GM19328 (cell line): ENCODE data around the gene NLRC5.
"Not testable (repeated sequence)": the region's sequence is repeated elsewhere in the genome, so short reads cannot be mapped to it uniquely, and the experiment has no call there.

Experiments used
- ATAC-seq: cut with Tn5 transposase; IDR thresholded peaks from one replicate; pipeline ENCODE4 v1.9.1; 2021; ENCODE audit warnings: mild to moderate bottlenecking, moderate library complexity; ENCODE audit not compliant: unreplicated experiment

Gene NLRC5

GRCh38 chr16:57042157-57043111 lies 53.1 kb downstream of the NLRC5 start:
- ATAC-seq, result peak; percentile 66

- no peak for ATAC-seq
These were observed 53.9 kb downstream of the NLRC5 start for GRCh38 chr16:57043248-57043647.

GRCh38 chr16:57044931-57045693 lies 55.8 kb downstream of the NLRC5 start:
- no peak for ATAC-seq

DNA sequence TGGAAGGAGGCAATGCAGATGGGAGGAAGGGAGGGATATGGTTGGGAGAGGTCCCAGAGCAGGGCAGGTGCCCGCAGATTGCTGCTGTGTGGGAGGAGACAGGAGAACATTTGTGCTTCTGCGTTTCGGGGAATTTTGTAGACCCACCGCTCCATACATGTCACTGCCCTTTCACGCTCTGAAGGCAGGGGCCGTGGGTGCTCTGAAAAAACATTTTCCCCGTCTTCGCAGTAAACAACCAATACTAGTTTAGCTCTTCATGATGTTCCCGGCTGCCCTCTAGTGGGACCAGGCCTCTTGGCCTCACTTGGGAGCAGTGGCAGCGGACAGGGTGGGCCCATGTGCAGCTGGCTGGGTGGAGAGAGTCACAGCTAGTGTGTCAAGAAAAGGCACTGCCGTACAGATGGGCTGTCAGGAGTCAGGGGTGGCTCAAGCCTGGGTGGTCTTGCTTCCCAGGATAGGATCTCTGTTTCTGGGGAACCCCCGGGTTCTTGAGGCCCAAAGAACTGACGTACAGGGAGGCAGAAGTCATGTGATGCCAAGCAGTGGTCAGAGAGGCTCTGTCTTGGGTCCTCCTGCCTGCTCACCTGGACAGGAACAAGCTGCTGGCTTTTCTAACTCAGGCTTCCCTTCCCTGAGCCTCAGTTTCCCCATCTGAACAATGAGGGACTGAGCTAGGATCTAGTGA lies 56.5 kb downstream of the NLRC5 start:
- ATAC-seq, result no peak

- no peak for ATAC-seq
These were observed 58.7 kb downstream of the NLRC5 start for GRCh38 chr16:57048095-57048494.

- no peak for ATAC-seq
These were observed 60.3 kb downstream of the NLRC5 start for GRCh38 chr16:57049678-57050077.

DNA sequence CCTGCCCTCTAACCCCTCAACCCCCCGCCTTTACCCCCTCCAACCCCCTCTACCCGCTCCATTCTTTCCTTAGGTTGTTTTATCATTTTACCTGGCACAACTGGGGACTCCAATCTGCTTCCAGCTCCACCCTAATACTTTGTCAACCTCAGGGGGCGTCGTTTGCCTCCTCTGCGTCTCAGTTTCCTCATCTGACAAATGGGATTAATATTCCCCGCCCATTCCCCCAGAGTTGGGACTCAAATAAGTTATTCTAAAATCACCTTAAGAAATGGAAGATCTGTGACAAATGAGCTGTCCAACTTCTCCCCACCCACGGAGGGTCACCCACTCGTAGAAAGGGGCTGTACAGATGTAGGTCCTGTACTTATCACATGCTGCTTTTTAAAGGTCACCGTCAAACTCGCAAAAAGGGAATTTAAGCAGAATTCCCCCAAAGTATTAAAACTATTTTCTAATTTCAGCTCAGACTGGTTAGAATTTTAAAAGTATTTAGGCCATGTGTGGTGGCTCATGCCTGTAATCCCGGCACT lies 62.4 kb downstream of the NLRC5 start:
- ATAC-seq, result no peak

- ATAC-seq, result no peak
These were observed 63.8 kb downstream of the NLRC5 start for GRCh38 chr16:57053206-57053605.

GRCh38 chr16:57054338-57054737 lies 65.0 kb downstream of the NLRC5 start:
- ATAC-seq, result no peak

DNA sequence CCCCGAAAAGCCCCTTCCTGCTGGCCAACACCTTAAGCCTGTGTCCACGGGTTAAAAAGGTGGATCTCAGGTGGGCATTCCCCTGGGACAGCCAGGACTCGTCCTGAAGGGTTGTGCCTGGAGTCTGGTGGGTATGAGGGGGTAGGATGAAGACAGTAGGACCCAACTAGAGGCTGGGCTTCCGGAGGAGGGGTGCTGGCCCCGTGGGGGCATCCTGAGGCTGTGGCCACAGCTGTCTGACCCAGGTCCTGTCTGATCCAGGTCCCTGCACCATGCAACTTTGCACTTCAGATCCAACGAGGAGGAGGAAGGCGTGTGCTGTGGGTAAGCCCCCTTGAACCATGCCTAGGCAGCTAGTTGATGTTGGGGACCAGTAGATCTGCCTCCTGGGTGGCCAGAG lies 65.4 kb downstream of the NLRC5 start:
- no peak for ATAC-seq

GRCh38 chr16:57055671-57056070 lies 66.3 kb downstream of the NLRC5 start:
- ATAC-seq, result no peak

DNA sequence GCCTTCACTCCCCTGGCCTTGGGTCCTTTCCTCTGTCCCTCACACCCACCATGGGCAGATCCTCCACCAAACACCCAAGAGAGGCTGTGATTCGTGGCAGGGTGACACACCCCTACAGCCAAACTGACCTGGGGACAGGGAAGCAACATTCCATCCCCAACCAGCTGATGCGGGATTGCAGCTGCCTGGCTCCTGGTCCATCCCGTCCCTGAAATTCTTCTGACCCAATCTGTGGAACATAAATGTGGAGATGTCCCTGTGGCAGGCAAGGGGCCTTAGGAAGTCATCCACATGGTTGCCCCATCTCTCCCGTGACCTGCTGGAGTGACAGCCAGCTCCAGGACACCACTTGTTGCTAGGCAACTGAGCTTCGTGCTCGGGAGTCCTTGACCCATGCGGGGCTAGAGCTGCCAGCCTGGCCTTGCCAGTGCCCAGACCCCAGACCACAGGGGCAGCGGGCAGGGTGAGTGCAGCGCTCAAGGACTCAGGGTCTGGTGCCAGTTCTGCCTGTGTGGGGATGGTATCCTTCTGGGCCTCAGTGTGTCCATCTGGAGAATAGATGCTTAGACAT lies 69.0 kb downstream of the NLRC5 start:
- ATAC-seq, result no peak

GRCh38 chr16:57060323-57061083 lies 71.1 kb downstream of the NLRC5 start:
- no peak for ATAC-seq

DNA sequence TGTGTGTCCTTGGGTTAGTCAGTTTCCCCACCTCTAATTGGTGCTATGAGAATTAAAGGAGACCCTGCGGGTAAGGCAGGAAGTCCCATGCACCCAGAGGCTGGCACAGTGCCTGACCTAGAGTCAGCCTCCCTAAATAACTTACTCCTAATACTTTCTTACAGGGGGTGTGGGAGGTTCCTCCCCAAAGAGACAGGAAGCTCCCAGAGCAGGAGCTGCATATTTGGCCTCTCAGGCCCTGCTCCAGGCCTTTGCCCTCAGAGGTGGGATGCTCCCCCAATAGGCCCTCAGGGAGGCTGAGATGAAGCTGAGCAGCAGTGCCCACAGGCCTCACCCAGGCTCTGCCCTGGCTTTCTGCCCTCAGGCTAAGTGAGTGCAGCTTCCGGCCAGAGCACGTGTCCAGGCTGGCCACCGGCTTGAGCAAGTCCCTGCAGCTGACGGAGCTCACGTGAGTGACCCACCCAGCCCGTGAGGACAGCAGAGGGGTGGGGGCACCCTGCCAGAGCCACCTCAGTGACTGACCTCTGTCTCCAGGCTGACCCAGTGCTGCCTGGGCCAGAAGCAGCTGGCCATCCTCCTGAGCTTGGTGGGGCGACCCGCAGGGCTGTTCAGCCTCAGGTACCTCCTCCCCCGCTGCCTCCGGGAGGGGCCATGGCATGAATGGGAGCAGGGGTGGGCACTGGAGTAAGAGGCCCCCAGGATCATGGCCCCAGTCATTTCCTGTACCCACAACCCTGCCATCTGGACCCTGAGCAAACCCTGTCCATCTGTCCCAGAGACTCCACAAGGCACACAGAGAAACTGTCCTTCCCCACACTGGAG lies 71.9 kb downstream of the NLRC5 start:
- ATAC-seq, result no peak

DNA sequence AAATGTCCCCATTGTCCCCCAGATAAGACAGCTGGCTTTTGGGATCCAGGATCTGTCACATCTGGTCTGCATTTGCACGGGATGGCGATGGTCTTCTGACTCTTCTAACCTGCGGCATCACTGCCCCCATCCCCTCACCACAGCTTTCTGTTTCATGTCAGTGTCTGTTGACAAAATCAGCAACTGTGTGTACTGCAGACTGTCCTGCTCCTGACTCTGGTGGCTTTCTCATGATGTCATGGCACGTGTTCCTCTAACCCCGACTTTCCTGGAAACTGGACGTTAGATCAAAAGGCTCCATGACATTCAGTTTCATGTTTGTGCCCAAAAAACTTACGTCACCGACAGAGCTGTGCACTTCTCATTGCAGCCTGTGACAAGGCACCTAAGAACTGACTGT lies 73.0 kb downstream of the NLRC5 start:
- ATAC-seq, result no peak

DNA sequence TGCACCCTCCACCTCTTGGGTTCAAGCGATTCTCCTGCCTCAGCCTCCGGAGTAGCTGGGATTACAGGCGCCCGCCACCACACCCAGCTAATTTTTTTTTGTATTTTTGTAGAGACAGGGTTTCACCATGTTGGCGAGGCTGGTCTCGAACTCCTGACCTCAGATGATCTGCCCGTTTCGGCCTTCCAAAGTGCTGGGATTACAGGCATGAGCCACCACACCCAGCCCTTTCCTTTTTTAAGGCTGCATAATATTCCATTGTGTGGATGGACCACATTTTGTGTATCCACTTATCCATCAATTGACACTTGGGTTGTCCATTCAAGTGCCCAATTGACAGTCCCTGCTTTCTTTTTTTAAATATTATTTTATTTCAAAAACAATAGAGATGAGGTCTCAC lies 73.8 kb downstream of the NLRC5 start:
- not testable (repeated sequence) for ATAC-seq

- ATAC-seq, result no peak
These were observed 75.6 kb downstream of the NLRC5 start for GRCh38 chr16:57064995-57065394.

- no peak for ATAC-seq
These were observed 77.3 kb downstream of the NLRC5 start for GRCh38 chr16:57066625-57067024.

GRCh38 chr16:57067347-57067746 lies 78.0 kb downstream of the NLRC5 start:
- no peak for ATAC-seq
